ENCODE measurements around the gene PPM1F.

PPM1F gene

DNA sequence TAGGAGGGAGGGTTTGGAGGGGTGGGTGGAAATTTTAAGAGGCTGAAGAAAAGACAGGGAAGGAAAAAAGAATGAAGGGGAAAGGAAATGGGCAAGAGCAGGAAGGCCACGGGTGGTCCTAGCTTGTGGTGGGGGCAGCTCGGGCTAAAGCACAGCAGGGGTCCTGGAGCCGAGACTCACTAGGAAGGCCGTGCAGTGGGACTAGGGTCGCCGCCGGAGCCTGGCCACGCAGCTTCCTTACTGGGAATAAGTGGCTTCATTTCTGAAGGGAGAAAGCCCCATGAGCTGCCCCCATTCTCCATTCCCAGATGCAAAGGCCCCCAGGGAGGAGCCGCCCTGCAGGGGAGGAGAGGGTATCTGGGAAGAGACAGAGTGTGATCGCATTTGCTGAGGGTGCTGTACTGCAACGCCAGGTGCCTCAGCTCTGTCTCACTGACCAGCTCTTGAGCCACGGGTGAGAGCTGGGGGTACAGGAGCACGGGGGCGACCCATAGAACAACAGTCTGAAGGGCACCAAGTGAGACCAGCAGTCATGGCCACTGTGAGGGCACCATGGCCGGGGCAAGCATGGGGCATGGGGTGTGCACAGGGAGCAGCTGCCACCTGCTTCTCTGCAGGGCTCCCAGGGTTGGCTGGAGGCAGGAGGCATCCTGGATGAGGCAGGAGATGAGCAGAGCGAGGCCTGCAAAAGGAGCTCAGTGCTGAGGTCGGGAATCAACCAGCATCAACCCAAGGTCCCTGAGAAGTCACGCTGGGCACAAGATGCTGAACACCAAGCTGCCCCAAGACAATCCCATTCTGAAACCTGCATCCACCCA is 18.4 kb upstream of the PPM1F start:
- H3K27me3 ChIP-seq (ENCODE audit: low read length): no peaks in the 10 kb centered on the region

DNA sequence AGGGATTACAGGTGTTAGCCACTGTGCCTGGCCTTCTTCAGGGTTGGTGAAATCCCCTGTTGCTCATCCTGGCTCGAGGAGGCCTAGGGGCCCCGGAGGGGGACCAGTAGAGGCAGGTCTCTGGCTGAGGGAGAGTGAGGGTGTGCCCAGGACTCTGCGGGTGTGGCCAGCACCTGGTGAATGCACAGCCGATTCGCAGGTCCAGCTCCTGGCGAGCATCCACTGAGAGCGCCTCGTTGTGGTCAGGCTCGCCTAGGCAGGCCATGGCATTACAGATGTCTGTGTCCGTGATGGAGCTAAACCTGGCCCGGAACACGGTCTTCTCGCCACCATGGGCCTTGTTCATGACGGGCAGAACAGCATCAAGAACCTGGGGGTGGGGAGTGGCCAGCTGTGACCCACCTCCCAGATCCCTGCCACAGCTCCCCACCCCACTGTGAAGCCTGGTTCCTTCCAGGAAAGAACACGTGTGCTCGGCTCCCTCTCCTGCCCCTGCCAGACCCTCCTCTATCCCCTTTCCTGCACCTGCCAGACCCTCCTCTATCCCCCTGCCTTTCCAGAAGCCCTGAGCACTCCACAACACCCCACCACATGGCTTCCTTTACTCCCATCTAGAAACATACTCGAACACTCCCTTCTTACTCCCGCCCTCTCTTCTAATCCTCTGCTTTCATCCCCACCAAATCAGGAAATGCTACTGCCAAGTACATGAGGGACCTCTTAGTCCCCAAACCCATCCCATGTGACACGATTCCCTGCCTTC is 17.6 kb upstream of the PPM1F start:
- Histone ChIP-seq H3K9ac (ENCODE audit: low read length) (no peak overlapping the region), H3K36me3 (ENCODE audit: low read length) (no peaks in the 10 kb centered on the region), H3K79me2 (ENCODE audit: insufficient read depth, low read length) (no peaks in the 10 kb centered on the region)

More for the DNA sequence above, 18.4 kb upstream of the PPM1F start:
- H3K36me3 ChIP-seq (ENCODE audit: low read length): no peaks in the 10 kb centered on the region
- no peaks in the 10 kb centered on the region for H4K20me1 ChIP-seq (ENCODE audit: low read depth, low read length)
- no peak overlapping the region for H2AFZ ChIP-seq (ENCODE audit: low read depth, low read length, severe bottlenecking)
- no peaks in the 10 kb centered on the region for H3K9me2 ChIP-seq (replicated peaks; ENCODE audit: insufficient read depth, low read length)
- no peaks in the 10 kb centered on the region for H3K9me3 ChIP-seq (ENCODE audit: insufficient read depth, low read length)
- H3K4me2 ChIP-seq (ENCODE audit: low read depth, low read length, poor library complexity, severe bottlenecking): no peak overlapping the region
- TF ChIP-seq EZH2phosphoT487 (conservative IDR thresholded peaks at IDR 0.05; ENCODE audit: low read length): no peak
- TF ChIP-seq, protein P1, sequence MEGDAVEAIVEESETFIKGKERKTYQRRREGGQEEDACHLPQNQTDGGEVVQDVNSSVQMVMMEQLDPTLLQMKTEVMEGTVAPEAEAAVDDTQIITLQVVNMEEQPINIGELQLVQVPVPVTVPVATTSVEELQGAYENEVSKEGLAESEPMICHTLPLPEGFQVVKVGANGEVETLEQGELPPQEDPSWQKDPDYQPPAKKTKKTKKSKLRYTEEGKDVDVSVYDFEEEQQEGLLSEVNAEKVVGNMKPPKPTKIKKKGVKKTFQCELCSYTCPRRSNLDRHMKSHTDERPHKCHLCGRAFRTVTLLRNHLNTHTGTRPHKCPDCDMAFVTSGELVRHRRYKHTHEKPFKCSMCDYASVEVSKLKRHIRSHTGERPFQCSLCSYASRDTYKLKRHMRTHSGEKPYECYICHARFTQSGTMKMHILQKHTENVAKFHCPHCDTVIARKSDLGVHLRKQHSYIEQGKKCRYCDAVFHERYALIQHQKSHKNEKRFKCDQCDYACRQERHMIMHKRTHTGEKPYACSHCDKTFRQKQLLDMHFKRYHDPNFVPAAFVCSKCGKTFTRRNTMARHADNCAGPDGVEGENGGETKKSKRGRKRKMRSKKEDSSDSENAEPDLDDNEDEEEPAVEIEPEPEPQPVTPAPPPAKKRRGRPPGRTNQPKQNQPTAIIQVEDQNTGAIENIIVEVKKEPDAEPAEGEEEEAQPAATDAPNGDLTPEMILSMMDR (IDR thresholded peaks at IDR 0.05; ENCODE audit: insufficient read depth, low read length, poor library complexity, severe bottlenecking): no peak
- no peaks in the 10 kb centered on the region for H3F3A ChIP-seq (ENCODE audit: insufficient read depth)
- H3K4me3 ChIP-seq (ENCODE audit: insufficient read depth, low read length, poor library complexity, severe bottlenecking): no peak overlapping the region
- no peaks in the 10 kb centered on the region for H3K79me2 ChIP-seq (ENCODE audit: insufficient read depth, low read length)
- H3K9ac ChIP-seq (ENCODE audit: low read length): no peak overlapping the region
- no peak overlapping the region for H3K27ac ChIP-seq (ENCODE audit: low read depth, low read length)

DNA sequence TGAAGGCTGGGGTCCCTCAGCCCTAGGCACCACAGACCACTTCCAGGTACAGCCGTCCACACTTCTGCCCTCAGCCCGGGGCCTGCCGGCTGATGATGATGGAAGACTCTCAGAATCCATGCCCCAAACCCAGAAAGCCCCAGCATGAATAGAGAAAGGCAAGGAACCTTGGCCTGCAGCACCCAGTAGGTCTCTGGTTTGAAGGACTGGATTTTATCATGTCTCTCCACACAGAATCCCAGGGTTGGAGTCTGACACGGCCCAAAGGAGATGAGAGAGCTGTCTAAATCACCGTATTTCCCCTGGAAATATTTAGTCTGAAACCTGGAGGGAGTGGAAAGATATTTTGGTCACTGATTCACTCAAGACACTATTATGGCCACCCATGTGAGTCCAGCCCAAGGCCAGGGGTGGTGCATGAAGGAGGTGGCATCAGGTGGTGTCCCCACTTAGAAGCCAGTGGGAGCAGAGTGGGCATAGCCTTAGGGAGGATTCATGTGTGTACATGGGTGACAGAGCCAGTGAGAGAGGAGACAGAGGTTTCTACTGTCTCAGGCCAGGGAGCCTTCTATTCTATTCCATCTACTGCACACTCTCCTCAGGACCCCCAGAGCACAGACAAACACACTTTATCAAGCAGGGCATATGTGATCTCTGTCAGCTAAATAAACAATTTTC is 15.9 kb upstream of the PPM1F start:
- Histone ChIP-seq H3K9me2 (replicated peaks; ENCODE audit: insufficient read depth, low read length) (no peaks in the 10 kb centered on the region), H3K36me3 (ENCODE audit: low read length) (no peaks in the 10 kb centered on the region), H3K9me3 (ENCODE audit: insufficient read depth, low read length) (no peaks in the 10 kb centered on the region), H3K27ac (ENCODE audit: low read depth, low read length) (no peak overlapping the region), H3K4me2 (ENCODE audit: low read depth, low read length, poor library complexity, severe bottlenecking) (no peak overlapping the region), H3K27me3 (ENCODE audit: low read length) (no peaks in the 10 kb centered on the region), H3K79me2 (ENCODE audit: insufficient read depth, low read length) (no peaks in the 10 kb centered on the region), H2AFZ (ENCODE audit: low read depth, low read length, severe bottlenecking) (no peak overlapping the region), H4K20me1 (ENCODE audit: low read depth, low read length) (no peaks in the 10 kb centered on the region), H3F3A (ENCODE audit: insufficient read depth) (no peaks in the 10 kb centered on the region), H3K9ac (ENCODE audit: low read length) (no peak overlapping the region), H3K4me3 (ENCODE audit: insufficient read depth, low read length, poor library complexity, severe bottlenecking) (no peak overlapping the region)
- TF ChIP-seq EZH2phosphoT487 (conservative IDR thresholded peaks at IDR 0.05; ENCODE audit: low read length): no peak

More for the DNA sequence above, 17.6 kb upstream of the PPM1F start:
- Histone ChIP-seq H3K4me3 (ENCODE audit: insufficient read depth, low read length, poor library complexity, severe bottlenecking) (no peak overlapping the region), H3K27ac (ENCODE audit: low read depth, low read length) (no peak overlapping the region), H2AFZ (ENCODE audit: low read depth, low read length, severe bottlenecking) (no peak overlapping the region), H3K9me3 (ENCODE audit: insufficient read depth, low read length) (no peaks in the 10 kb centered on the region), H3K4me2 (ENCODE audit: low read depth, low read length, poor library complexity, severe bottlenecking) (no peak overlapping the region), H4K20me1 (ENCODE audit: low read depth, low read length) (no peaks in the 10 kb centered on the region), H3F3A (ENCODE audit: insufficient read depth) (no peaks in the 10 kb centered on the region), H3K9me2 (replicated peaks; ENCODE audit: insufficient read depth, low read length) (no peaks in the 10 kb centered on the region), H3K27me3 (ENCODE audit: low read length) (no peaks in the 10 kb centered on the region)
- TF ChIP-seq EZH2phosphoT487 (conservative IDR thresholded peaks at IDR 0.05; ENCODE audit: low read length): no peak
- TF ChIP-seq, protein P1 (IDR thresholded peaks at IDR 0.05; ENCODE audit: insufficient read depth, low read length, poor library complexity, severe bottlenecking): no peak

Measured in SU-DHL-6 (cell line).